IPS-NIHi11 (cell line): ENCODE measurements around the gene TTC39C.
A peak's percentile ranks its signal among the peaks of the same experiment; 100 is the strongest.
"Not testable (repeated sequence)": the region's sequence is repeated elsewhere in the genome, so short reads cannot be mapped to it uniquely, and the experiment has no call there.

Source experiments
- DNase-seq: peaks from one replicate; pipeline ENCODE4 v3.0.0; 2012; ENCODE audit warnings: mixed read lengths, low spot score

TTC39C gene

GRCh38 chr18:24136967-24137373 lies 122.4 kb downstream of the TTC39C start:
- DNase-seq = no peak

GRCh38 chr18:24138409-24138788 lies 123.8 kb downstream of the TTC39C start:
- DNase-seq = no peak

GRCh38 chr18:24138789-24139616 lies 124.4 kb downstream of the TTC39C start, which contains the start of gene CABYR:
Gene CABYR, plus strand, starts transcription at chr18:24139062. Its CDS starts 4,053 bp downstream, at chr18:24143115.
- DNase-seq = peak; percentile 89

GRCh38 chr18:24140697-24141096 lies 126.1 kb downstream of the TTC39C start:
- DNase-seq = no peak

GRCh38 chr18:24142376-24142775 lies 127.8 kb downstream of the TTC39C start:
- no peak for DNase-seq

GRCh38 chr18:24149591-24149990 lies 135.0 kb downstream of the TTC39C start:
- DNase-seq = not testable (repeated sequence)

GRCh38 chr18:24153397-24153796 lies 138.8 kb downstream of the TTC39C start:
- no peak for DNase-seq

- DNase-seq = no peak
These were observed 143.3 kb downstream of the TTC39C start for GRCh38 chr18:24157855-24158254.

GRCh38 chr18:24160086-24160485 lies 145.5 kb downstream of the TTC39C start:
- DNase-seq = no peak

GRCh38 chr18:24161304-24161703 lies 146.8 kb downstream of the TTC39C start:
- no peak for DNase-seq

- no peak for DNase-seq
These were observed 153.9 kb downstream of the TTC39C start for GRCh38 chr18:24168496-24168895.

- DNase-seq = no peak
These were observed 155.8 kb downstream of the TTC39C start for GRCh38 chr18:24170360-24170759.

- no peak for DNase-seq
These were observed 159.4 kb downstream of the TTC39C start for GRCh38 chr18:24173997-24174396.

- peak; percentile 78 for DNase-seq
These were observed 162.3 kb downstream of the TTC39C start for GRCh38 chr18:24176727-24177416.

GRCh38 chr18:24177499-24178133 lies 163.1 kb downstream of the TTC39C start:
- DNase-seq = no peak

GRCh38 chr18:24180048-24180447 lies 165.5 kb downstream of the TTC39C start:
- no peak for DNase-seq

- no peak for DNase-seq
These were observed 167.3 kb downstream of the TTC39C start for GRCh38 chr18:24181806-24182205.
